ENCODE data around the gene CHST8.

CHST8 gene

DNA sequence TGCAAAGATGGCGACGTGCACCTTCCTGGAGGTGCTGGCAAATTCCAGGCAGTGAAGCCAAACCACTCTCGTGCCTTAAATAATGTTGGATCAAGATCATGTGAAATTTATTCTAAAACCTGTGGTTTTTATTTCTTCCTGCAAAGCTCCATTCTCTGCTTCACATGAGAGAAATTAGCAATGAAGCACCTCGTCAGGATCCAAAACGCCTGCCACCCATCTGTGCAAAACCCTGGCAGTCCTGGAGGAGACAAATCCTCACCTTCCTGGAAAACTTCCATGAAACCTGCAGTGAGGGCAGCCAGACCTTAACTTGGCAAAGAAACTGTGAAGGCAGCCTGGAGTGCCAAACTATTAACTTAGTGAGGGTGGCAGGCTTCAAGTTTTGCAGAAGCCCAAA, 47.6 kb downstream of the CHST8 start:
- H3K27me3 ChIP-seq (ENCODE audit: insufficient read depth, poor library complexity, severe bottlenecking): no peaks in the 10 kb centered on the region
- TF ChIP-seq, protein P1, sequence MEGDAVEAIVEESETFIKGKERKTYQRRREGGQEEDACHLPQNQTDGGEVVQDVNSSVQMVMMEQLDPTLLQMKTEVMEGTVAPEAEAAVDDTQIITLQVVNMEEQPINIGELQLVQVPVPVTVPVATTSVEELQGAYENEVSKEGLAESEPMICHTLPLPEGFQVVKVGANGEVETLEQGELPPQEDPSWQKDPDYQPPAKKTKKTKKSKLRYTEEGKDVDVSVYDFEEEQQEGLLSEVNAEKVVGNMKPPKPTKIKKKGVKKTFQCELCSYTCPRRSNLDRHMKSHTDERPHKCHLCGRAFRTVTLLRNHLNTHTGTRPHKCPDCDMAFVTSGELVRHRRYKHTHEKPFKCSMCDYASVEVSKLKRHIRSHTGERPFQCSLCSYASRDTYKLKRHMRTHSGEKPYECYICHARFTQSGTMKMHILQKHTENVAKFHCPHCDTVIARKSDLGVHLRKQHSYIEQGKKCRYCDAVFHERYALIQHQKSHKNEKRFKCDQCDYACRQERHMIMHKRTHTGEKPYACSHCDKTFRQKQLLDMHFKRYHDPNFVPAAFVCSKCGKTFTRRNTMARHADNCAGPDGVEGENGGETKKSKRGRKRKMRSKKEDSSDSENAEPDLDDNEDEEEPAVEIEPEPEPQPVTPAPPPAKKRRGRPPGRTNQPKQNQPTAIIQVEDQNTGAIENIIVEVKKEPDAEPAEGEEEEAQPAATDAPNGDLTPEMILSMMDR (IDR thresholded peaks at IDR 0.05; ENCODE audit: insufficient read depth, low read length): no peak
- TF ChIP-seq SPI1 (IDR thresholded peaks at IDR 0.05; ENCODE audit: borderline replicate concordance, low read depth) (no peak), POLR2AphosphoS5 (IDR thresholded peaks at IDR 0.05; ENCODE audit: low read depth) (no peak), GABPA (IDR thresholded peaks at IDR 0.05; ENCODE audit: low read depth) (no peak)
- TF ChIP-seq, protein P2, sequence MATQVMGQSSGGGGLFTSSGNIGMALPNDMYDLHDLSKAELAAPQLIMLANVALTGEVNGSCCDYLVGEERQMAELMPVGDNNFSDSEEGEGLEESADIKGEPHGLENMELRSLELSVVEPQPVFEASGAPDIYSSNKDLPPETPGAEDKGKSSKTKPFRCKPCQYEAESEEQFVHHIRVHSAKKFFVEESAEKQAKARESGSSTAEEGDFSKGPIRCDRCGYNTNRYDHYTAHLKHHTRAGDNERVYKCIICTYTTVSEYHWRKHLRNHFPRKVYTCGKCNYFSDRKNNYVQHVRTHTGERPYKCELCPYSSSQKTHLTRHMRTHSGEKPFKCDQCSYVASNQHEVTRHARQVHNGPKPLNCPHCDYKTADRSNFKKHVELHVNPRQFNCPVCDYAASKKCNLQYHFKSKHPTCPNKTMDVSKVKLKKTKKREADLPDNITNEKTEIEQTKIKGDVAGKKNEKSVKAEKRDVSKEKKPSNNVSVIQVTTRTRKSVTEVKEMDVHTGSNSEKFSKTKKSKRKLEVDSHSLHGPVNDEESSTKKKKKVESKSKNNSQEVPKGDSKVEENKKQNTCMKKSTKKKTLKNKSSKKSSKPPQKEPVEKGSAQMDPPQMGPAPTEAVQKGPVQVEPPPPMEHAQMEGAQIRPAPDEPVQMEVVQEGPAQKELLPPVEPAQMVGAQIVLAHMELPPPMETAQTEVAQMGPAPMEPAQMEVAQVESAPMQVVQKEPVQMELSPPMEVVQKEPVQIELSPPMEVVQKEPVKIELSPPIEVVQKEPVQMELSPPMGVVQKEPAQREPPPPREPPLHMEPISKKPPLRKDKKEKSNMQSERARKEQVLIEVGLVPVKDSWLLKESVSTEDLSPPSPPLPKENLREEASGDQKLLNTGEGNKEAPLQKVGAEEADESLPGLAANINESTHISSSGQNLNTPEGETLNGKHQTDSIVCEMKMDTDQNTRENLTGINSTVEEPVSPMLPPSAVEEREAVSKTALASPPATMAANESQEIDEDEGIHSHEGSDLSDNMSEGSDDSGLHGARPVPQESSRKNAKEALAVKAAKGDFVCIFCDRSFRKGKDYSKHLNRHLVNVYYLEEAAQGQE (IDR thresholded peaks at IDR 0.05; ENCODE audit: insufficient replicate concordance, low read depth): no peak

DNA sequence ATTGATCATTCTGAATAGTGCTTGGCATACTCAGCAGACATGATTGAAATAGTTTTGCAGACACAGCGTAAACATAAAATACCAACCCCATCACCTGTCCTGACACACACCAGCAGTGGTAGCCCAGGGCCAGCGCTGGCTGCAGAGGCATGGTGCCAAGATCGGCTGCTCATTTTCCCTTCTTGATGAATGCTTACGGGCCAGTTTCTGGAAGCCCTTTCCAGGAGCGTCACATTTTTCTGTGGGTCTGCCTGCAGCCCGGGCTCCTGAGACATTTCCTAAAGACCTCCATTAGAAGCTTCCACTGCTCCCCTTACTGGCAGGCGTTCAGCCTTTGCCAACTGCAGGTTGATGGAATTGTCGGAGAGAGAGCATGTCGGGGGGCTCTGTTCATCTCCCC, 48.6 kb downstream of the CHST8 start:
- no peaks in the 10 kb centered on the region for H3K27me3 ChIP-seq (ENCODE audit: insufficient read depth, poor library complexity, severe bottlenecking)
- TF ChIP-seq GABPA (IDR thresholded peaks at IDR 0.05; ENCODE audit: low read depth): no peak
- TF ChIP-seq POLR2AphosphoS5 (IDR thresholded peaks at IDR 0.05; ENCODE audit: low read depth): no peak
- TF ChIP-seq, protein P1 (IDR thresholded peaks at IDR 0.05; ENCODE audit: insufficient read depth, low read length): no peak
- TF ChIP-seq, protein P2 (IDR thresholded peaks at IDR 0.05; ENCODE audit: insufficient replicate concordance, low read depth): no peak
- TF ChIP-seq SPI1 (IDR thresholded peaks at IDR 0.05; ENCODE audit: borderline replicate concordance, low read depth): no peak

More for the DNA sequence above, 47.6 kb downstream of the CHST8 start:
- Histone ChIP-seq H3K27ac (replicated peaks) (no peak overlapping the region), H3K4me3 (replicated peaks; ENCODE audit: insufficient read depth, low read length) (no peak overlapping the region)
- no peak for DNase-seq (ENCODE audit: low read depth in 1 of 2, low spot score in 1 of 2)

DNA sequence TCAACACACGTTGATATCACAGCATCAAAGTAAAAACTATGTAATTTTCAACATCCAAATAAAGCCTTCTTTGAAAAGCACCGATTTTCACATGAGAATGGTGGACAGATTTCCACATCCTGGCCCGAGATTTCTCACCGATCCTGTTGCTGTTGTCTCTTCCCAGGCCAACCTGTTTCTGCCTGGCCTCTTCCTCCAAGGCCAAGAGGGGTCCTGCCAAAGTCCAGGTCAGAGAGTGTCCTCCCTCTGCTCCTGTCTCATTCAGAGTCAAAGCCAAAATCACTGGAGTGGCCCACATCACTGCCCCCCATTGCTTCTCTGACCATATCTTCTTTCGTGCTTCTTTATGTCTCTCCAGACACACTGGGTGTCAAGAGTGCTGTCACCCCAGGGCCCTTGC, 49.5 kb downstream of the CHST8 start:
- TF ChIP-seq POLR2AphosphoS5 (IDR thresholded peaks at IDR 0.05; ENCODE audit: low read depth): no peak
- TF ChIP-seq, protein P1 (IDR thresholded peaks at IDR 0.05; ENCODE audit: insufficient read depth, low read length): no peak
- TF ChIP-seq GABPA (IDR thresholded peaks at IDR 0.05; ENCODE audit: low read depth): no peak
- no peak for TF ChIP-seq SPI1 (IDR thresholded peaks at IDR 0.05; ENCODE audit: borderline replicate concordance, low read depth)
- TF ChIP-seq, protein P2 (IDR thresholded peaks at IDR 0.05; ENCODE audit: insufficient replicate concordance, low read depth): no peak

More for the DNA sequence above, 48.6 kb downstream of the CHST8 start:
- Histone ChIP-seq H3K4me3 (replicated peaks; ENCODE audit: insufficient read depth, low read length) (no peak overlapping the region), H3K27ac (replicated peaks) (no peak overlapping the region)
- DNase-seq (ENCODE audit: low read depth in 1 of 2, low spot score in 1 of 2): no peak

More for the DNA sequence above, 49.5 kb downstream of the CHST8 start:
- no peaks in the 10 kb centered on the region for H3K27me3 ChIP-seq (ENCODE audit: insufficient read depth, poor library complexity, severe bottlenecking)
- no peak overlapping the region for H3K4me3 ChIP-seq (replicated peaks; ENCODE audit: insufficient read depth, low read length)
- no peak for DNase-seq (ENCODE audit: low read depth in 1 of 2, low spot score in 1 of 2)
- no peak overlapping the region for H3K27ac ChIP-seq (replicated peaks)

Measured in HL-60 (cell line).